ENCODE data around the gene PURB. TPM values are rescaled to one million over a fixed set of nuclear protein-coding genes. Genes with fewer than 3 reads are reported as not detected.

The PURB gene
- total and polyA plus RNA-seq, 2 of the 4 experiments (the other 2 are of a cell fraction) = 6.3 to 8.8 TPM

DNA sequence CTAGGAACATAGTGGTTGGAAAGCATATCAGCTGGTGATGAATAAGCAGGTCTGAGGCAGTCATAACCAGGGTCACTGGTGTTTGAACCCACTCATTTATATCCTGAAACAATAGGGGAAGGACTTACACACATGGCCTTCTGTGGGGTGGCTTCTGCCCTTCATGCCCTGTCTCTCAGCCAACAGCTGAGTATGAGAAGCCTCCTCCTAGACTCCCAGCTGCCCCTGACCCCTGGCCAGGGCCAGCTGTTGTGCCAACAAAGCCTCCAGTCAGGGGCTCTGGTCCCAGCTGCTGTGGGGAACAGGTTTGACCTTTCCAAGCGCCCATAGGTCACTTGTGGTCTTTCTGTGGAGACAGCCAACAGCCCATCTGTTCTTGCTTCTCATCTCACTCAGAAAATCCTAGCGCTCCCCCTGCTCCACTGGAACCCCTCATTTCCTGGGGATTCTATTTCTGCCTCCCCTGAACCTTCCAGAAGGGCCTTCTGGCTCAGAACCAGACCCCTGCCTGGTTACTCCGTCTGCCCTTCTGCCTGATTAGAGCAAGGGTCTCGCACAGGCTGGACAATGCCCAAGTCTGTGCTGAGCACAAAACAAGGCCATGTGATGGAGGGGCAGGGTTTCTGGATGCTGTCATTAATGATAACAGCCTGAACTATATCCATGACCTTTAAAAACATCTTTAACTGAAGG is 9.7 kb upstream of the PURB start:
- in situ Hi-C loops (cut with MboI; ENCODE audit: low sequenced_read_pairs) = no loop called here
- 40% methylated on average over 1 of the region's 4 CpGs; no CpG with 5 or more reads in 1 of the 2 experiments for WGBS, 2 experiments (ENCODE audit: extremely low coverage in 2 of 2, insufficient read length in 1 of 2)
- Histone ChIP-seq H4K91ac (ENCODE audit: insufficient read depth, low read depth, low read length) (no peak overlapping the region), H3K27me3 (ENCODE audit: control insufficient read depth, insufficient read depth, low read length) (no peaks in the 10 kb centered on the region), H4K8ac (ENCODE audit: low read depth in 2 of 2, low read length in 2 of 2) (no peak overlapping the region), H3K14ac (replicated peaks; ENCODE audit: low read depth, low read length) (no peak overlapping the region), H2AK9ac (replicated peaks; ENCODE audit: low read depth, low read length, poor library complexity) (no peak overlapping the region), H3K36me3 (ENCODE audit: control insufficient read depth, insufficient read depth, low read length) (no peaks in the 10 kb centered on the region), H2AK5ac (ENCODE audit: low read depth, low read length) (no peak overlapping the region), H3K4me3 (ENCODE audit: insufficient read depth, low read depth, low read length) (no peak overlapping the region), H3K4me2 (ENCODE audit: low read depth, low read length) (no peak overlapping the region), H2BK120ac (ENCODE audit: low read depth, low read length) (no peak overlapping the region), H3K18ac (ENCODE audit: low read depth, low read length) (no peak overlapping the region), H3K4ac (ENCODE audit: low read depth, low read length) (no peak overlapping the region), H3K79me1 (ENCODE audit: low read depth in 1 of 2, low read length in 2 of 2) (peaks cover 8 to 18% of the 10 kb centered on the region in 2 experiments; a peak in 2 of 4 replicates), H4K20me1 (ENCODE audit: insufficient read depth, low read length) (no peaks in the 10 kb centered on the region), H3K56ac (ENCODE audit: extremely low read depth, insufficient read depth, low read length) (no peak overlapping the region), H4K5ac (ENCODE audit: low read depth, low read length) (no peak overlapping the region), H2AFZ (replicated peaks; ENCODE audit: low read length, poor library complexity) (no peak overlapping the region), H2BK20ac (ENCODE audit: low read depth, low read length) (no peak overlapping the region), H3K27ac (ENCODE audit: insufficient read depth, low read length) (no peak overlapping the region), H3K9me1 (ENCODE audit: insufficient read depth, low read length) (no peaks in the 10 kb centered on the region), H3K9ac (ENCODE audit: low read depth, low read length) (no peak overlapping the region), H3K9me3 (ENCODE audit: control insufficient read depth, insufficient read depth, low read length) (no peaks in the 10 kb centered on the region), H2BK5ac (ENCODE audit: low read depth, low read length, poor library complexity, severe bottlenecking) (no peak overlapping the region), H3K23ac (ENCODE audit: low read depth, low read length) (no peak overlapping the region), H3K4me1 (ENCODE audit: control insufficient read depth, insufficient read depth, low read length) (no peaks in the 10 kb centered on the region; the same call in 1 of the 2 replicates), H2BK15ac (ENCODE audit: low read depth, low read length) (no peak overlapping the region)
- dilution Hi-C loops (cut with HindIII; ENCODE audit: low sequenced_read_pairs, unreplicated experiment) = no loop called here
- no TSS peak for BruUV-seq (replicated peaks)
- DNase-seq (no peak), ATAC-seq (ENCODE audit: low read depth) (no peak)
- intact Hi-C loops (cut with micrococcal nuclease) = no loop called here
- CTCF ChIA-PET = no interaction called here
- TF ChIP-seq, protein P1, sequence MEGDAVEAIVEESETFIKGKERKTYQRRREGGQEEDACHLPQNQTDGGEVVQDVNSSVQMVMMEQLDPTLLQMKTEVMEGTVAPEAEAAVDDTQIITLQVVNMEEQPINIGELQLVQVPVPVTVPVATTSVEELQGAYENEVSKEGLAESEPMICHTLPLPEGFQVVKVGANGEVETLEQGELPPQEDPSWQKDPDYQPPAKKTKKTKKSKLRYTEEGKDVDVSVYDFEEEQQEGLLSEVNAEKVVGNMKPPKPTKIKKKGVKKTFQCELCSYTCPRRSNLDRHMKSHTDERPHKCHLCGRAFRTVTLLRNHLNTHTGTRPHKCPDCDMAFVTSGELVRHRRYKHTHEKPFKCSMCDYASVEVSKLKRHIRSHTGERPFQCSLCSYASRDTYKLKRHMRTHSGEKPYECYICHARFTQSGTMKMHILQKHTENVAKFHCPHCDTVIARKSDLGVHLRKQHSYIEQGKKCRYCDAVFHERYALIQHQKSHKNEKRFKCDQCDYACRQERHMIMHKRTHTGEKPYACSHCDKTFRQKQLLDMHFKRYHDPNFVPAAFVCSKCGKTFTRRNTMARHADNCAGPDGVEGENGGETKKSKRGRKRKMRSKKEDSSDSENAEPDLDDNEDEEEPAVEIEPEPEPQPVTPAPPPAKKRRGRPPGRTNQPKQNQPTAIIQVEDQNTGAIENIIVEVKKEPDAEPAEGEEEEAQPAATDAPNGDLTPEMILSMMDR (conservative IDR thresholded peaks at IDR 0.05; ENCODE audit: low read depth, low read length) = no peak
- no peak for TF ChIP-seq CHD1 (IDR thresholded peaks at IDR 0.05; ENCODE audit: low read depth, low read length)
- POLR2A ChIA-PET (ENCODE audit: unreplicated experiment) = no interaction called here
